Activated CD4-positive, alpha-beta T cell treated with anti-CD3 and anti-CD28 coated beads for 1 hour (primary cell): ENCODE data around the gene SCML1.
"Not testable (repeated sequence)": the region's sequence is repeated elsewhere in the genome, so short reads cannot be mapped to it uniquely, and the experiment has no call there.

Experiments
- DNase-seq: peaks from one replicate; pipeline ENCODE4 v3.0.0-alpha.2; 2020

Gene SCML1

GRCh38 chrX:17740137-17741122 is 3.1 kb downstream of the SCML1 start:
- DNase-seq: no peak

- DNase-seq: no peak
These were observed 3.8 kb downstream of the SCML1 start for GRCh38 chrX:17741123-17741511.

GRCh38 chrX:17743913-17744312 is 6.6 kb downstream of the SCML1 start:
- no peak for DNase-seq

GRCh38 chrX:17744896-17745523 is 7.7 kb downstream of the SCML1 start:
- DNase-seq: no peak

GRCh38 chrX:17747692-17748091 is 10.4 kb downstream of the SCML1 start:
- DNase-seq: no peak

- no peak for DNase-seq
These were observed 11.4 kb downstream of the SCML1 start for GRCh38 chrX:17748684-17749083.

GRCh38 chrX:17750436-17750835 is 13.1 kb downstream of the SCML1 start:
- no peak for DNase-seq

- no peak for DNase-seq
These were observed 21.1 kb downstream of the SCML1 start for GRCh38 chrX:17758382-17758781.

- no peak for DNase-seq
These were observed 22.7 kb downstream of the SCML1 start for GRCh38 chrX:17759990-17760389.

- DNase-seq: no peak
These were observed 30.4 kb downstream of the SCML1 start for GRCh38 chrX:17767734-17768133.

GRCh38 chrX:17768997-17769396 is 31.7 kb downstream of the SCML1 start:
- DNase-seq: no peak

GRCh38 chrX:17769701-17770269 is 32.5 kb downstream of the SCML1 start:
- DNase-seq: no peak

- no peak for DNase-seq
These were observed 36.1 kb downstream of the SCML1 start for GRCh38 chrX:17773221-17773876.

GRCh38 chrX:17774053-17774452 is 36.8 kb downstream of the SCML1 start:
- DNase-seq: no peak

- DNase-seq: no peak
These were observed 41.7 kb downstream of the SCML1 start for GRCh38 chrX:17778997-17779396.

- DNase-seq: no peak
These were observed 42.1 kb downstream of the SCML1 start for GRCh38 chrX:17779434-17779833.

GRCh38 chrX:17786554-17787347 is 49.5 kb downstream of the SCML1 start:
- DNase-seq: not testable (repeated sequence)

- DNase-seq: no peak
These were observed 50.3 kb downstream of the SCML1 start for GRCh38 chrX:17787557-17787956.

GRCh38 chrX:17788439-17788838 is 51.1 kb downstream of the SCML1 start:
- DNase-seq: peak; percentile 19

GRCh38 chrX:17788956-17789562 is 51.8 kb downstream of the SCML1 start:
- DNase-seq: no peak

GRCh38 chrX:17792826-17793225 is 55.5 kb downstream of the SCML1 start:
- no peak for DNase-seq

- DNase-seq: no peak
These were observed 61.6 kb downstream of the SCML1 start for GRCh38 chrX:17798921-17799320.
